Measurements from ENCODE around the gene KCNJ5.

GRCh38 chr11:128852327-128853023 lies 38.7 kb upstream of the KCNJ5 start:
- TF ChIP-seq CTCF (conservative IDR thresholded peaks at IDR 0.05), result no peak
- no peak for TF ChIP-seq ZFX (IDR thresholded peaks at IDR 0.05)

Measured in C4-2B (cell line).